HL-60 (cell line): Measurements from ENCODE around the gene CEP112.

Experiments used
- POLR2AphosphoS5 ChIP-seq: IDR thresholded peaks from 2 replicates; pipeline ENCODE4 v1.6.1; 2012; ENCODE audit warnings: low read depth
- TF ChIP-seq, protein P1 (sequence below): IDR thresholded peaks from one replicate; pipeline ENCODE4 v1.5.1; 2011; ENCODE audit warnings: low read length, control low read depth, inconsistent platforms; ENCODE audit not compliant: insufficient read depth

DNA sequence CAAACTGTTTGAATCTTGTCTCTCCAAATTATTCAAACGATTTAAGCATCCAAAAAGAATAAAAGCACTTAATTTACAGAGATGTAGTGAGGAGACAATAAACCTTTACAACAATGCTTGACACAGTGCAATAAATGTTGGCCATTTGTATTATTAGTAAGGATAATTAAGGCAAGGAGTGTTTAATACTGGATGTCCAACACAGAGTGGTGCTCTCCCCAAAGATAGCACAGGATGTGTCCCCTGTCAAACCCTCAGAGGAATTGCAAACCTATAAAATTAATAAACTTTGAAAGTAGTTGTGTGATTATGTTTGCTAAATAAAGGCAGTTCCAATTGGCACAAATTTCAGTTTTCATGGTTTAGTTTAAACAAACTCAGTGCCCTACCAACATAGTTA, 377.5 kb downstream of the CEP112 start:
- TF ChIP-seq, protein P1, sequence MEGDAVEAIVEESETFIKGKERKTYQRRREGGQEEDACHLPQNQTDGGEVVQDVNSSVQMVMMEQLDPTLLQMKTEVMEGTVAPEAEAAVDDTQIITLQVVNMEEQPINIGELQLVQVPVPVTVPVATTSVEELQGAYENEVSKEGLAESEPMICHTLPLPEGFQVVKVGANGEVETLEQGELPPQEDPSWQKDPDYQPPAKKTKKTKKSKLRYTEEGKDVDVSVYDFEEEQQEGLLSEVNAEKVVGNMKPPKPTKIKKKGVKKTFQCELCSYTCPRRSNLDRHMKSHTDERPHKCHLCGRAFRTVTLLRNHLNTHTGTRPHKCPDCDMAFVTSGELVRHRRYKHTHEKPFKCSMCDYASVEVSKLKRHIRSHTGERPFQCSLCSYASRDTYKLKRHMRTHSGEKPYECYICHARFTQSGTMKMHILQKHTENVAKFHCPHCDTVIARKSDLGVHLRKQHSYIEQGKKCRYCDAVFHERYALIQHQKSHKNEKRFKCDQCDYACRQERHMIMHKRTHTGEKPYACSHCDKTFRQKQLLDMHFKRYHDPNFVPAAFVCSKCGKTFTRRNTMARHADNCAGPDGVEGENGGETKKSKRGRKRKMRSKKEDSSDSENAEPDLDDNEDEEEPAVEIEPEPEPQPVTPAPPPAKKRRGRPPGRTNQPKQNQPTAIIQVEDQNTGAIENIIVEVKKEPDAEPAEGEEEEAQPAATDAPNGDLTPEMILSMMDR = no peak
- TF ChIP-seq POLR2AphosphoS5 = no peak
